Heart left ventricle (tissue), 16 donors: ENCODE results near the gene EPHA6. TPM values are rescaled to one million over a fixed set of nuclear protein-coding genes. Genes with fewer than 3 reads are reported as not detected.

ENCODE experiments used
- ATAC-seq, 4 donors: fragments of 200-7000 bp; cut with Tn5 transposase; one replicate each; pipeline ENCODE4 v1.9.1; 2020 to 2022; ENCODE audit warnings: moderate library complexity in 4 of 4, mild to moderate bottlenecking in 3 of 4, moderate number of reproducible peaks in 1 of 4
- DNase-seq, 5 donors: peaks; one replicate each; pipeline ENCODE4 v3.0.0-alpha.2; 2020
- H3K27ac ChIP-seq, 12 donors: fragments of 200-600 bp; sonication (generic) in 4 of 12; one replicate each; pipeline versions ENCODE4 v1.5.0 to v1.8.0; 2016 to 2022; ENCODE audit warnings: mild to moderate bottlenecking in 2 of 12
- H3K27me3 ChIP-seq, 9 donors: fragments of 200-600 bp; sonication (generic) in 2 of 9; one replicate each; pipeline versions ENCODE4 v1.5.1 to v1.8.0; 2016 to 2022; ENCODE audit warnings: mild to moderate bottlenecking in 3 of 9
- H3K36me3 ChIP-seq, 9 donors: fragments of 200-600 bp; sonication (generic) in 2 of 9; one replicate each; pipeline versions ENCODE4 v1.5.0 to v1.8.0; 2018 to 2022; ENCODE audit warnings: mild to moderate bottlenecking in 2 of 9
- H3K4me1 ChIP-seq, 12 donors: fragments of 200-600 bp; sonication (generic) in 4 of 12; one replicate each; pipeline versions ENCODE4 v1.5.0 to v1.8.0; 2016 to 2022; ENCODE audit warnings: mild to moderate bottlenecking in 3 of 12
- H3K4me3 ChIP-seq, 12 donors: fragments of 200-600 bp; sonication (generic) in 4 of 12; one replicate each; pipeline versions ENCODE4 v1.5.0 to v1.8.0; 2017 to 2022; ENCODE audit warnings: mild to moderate bottlenecking in 9 of 12, moderate library complexity in 4 of 12
- H3K9me3 ChIP-seq, 12 donors: fragments of 200-600 bp; sonication (generic) in 4 of 12; one replicate each; pipeline versions ENCODE4 v1.5.0 to v1.8.0; 2016 to 2022; ENCODE audit warnings: mild to moderate bottlenecking in 1 of 12
- POLR2A ChIP-seq, 2 donors: fragments of 450-650 bp; IDR thresholded peaks; one replicate each; pipeline ENCODE4 v1.6.1; 2017; ENCODE audit warnings: antibody characterized with exemption in 2 of 2, mild to moderate bottlenecking in 2 of 2, moderate library complexity in 2 of 2
- WGBS, 4 donors: extraction: QIAGEN DNeasy Blood & Tissue Kit in 2 of 4; methylation state at CpG; one replicate each; pipeline versions ENCODE4 v1.1.5 to v1.1.7; 2013 to 2018; 5-methylcytosine and 5-hydroxymethylcytosine counted together
- intact Hi-C, 10 donors: fragments of 100-400 bp; cut with DNase I; formaldehyde crosslinking; loops; one replicate each; pipeline versions ENCODE4 v1.11.1 to v1.14.2; 2022
- polyA plus RNA-seq, 2 donors: library from polyadenylated mRNA; stranded (reverse); fragments of 200-250 nt; gene quantifications; one replicate each; pipeline ENCODE4 v1.2.3, GENCODE V29; 2013
- total RNA-seq, 9 donors: library from RNA; depleted of rRNA in 2 of 9; stranded (reverse); fragments of >200 nt in 2 of 9; fragmentation: NEBNext Ultra II Directional in 3 of 9; extraction: Animal tissue kit (Norgen Biotek cat#: 25700) in 3 of 9; gene quantifications; one replicate each; pipeline versions ENCODE4 v1.1.0 to v1.2.4, GENCODE V29; 2016 to 2023
- TF ChIP-seq, protein P1 (sequence below), 12 donors: fragments of 200-600 bp; sonication (generic) in 4 of 12; IDR thresholded peaks; one replicate each; pipeline versions ENCODE4 v1.5.0 to v1.8.0; 2018 to 2022; ENCODE audit warnings: antibody characterized with exemption in 12 of 12, mild to moderate bottlenecking in 5 of 12
- donor health status: ischemic (EF 13 %, LVEDD 7.1; RV severe dilation, severe dysfunction).
- donor health status: healthy with polysubstance abuse.
- donor health status: DM: no; HTN: yes; CAD: no.
- donor health status: DM: no; HTN: no; CAD: no.
- donor health status: ischemic (EF 25% LVEDD 6.9; RV normal size, moderate dysfunction).
- donor health status: ischemic (EF 25% LVEDD 5.7; RV mildly dilated, moderate dysfunction).
- donor health status: healthy.
- donor health status: DM: yes; HTN: yes; CAD: no.
- donor health status: ischemic (EF 35%, LVEDD 5.7; RV mildly dilated, moderate dysfunction).
- donor health status: nonischemic (EF 11% LVEDD 7.7; RV severe dilation, severe dysfunction).
- donor health status: DM: yes; HTN: yes; CAD: no.
- donor health status: PGD.
- donor health status: ischemic (EF 29% LVEDD 5.4; RV normal size, mild dysfunction).
- donor health status: nonischemic (EF 23%, LVEDD 6.1; RV moderate dilation, normal function).

The EPHA6 gene
- total and polyA plus RNA-seq, 11 donors: 0.28 to 1.2 (median 0.42) TPM; not detected in 6

GRCh38 chr3:97076673-97077072 is 262.3 kb downstream of the EPHA6 start:
- peaks cover 0 to 3% (median 0%) of the 10 kb centered on the region in 12 donors for H3K9me3 ChIP-seq
- no peak for TF ChIP-seq POLR2A (IDR thresholded peaks at IDR 0.05)
- TF ChIP-seq, protein P1, sequence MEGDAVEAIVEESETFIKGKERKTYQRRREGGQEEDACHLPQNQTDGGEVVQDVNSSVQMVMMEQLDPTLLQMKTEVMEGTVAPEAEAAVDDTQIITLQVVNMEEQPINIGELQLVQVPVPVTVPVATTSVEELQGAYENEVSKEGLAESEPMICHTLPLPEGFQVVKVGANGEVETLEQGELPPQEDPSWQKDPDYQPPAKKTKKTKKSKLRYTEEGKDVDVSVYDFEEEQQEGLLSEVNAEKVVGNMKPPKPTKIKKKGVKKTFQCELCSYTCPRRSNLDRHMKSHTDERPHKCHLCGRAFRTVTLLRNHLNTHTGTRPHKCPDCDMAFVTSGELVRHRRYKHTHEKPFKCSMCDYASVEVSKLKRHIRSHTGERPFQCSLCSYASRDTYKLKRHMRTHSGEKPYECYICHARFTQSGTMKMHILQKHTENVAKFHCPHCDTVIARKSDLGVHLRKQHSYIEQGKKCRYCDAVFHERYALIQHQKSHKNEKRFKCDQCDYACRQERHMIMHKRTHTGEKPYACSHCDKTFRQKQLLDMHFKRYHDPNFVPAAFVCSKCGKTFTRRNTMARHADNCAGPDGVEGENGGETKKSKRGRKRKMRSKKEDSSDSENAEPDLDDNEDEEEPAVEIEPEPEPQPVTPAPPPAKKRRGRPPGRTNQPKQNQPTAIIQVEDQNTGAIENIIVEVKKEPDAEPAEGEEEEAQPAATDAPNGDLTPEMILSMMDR (IDR thresholded peaks at IDR 0.05): no peak
- H3K4me3 ChIP-seq: no peak overlapping the region
- WGBS, 4 donors: 13 to 26% (median 23%) methylated on average over 2 of the region's 2 CpGs
- DNase-seq (no peak), ATAC-seq (no peak)
- no peak overlapping the region for H3K27ac ChIP-seq
- H3K27me3 ChIP-seq: no peaks in the 10 kb centered on the region
- intact Hi-C loops: no loop called here
- no peaks in the 10 kb centered on the region for H3K4me1 ChIP-seq
- H3K36me3 ChIP-seq: no peaks in the 10 kb centered on the region

DNA sequence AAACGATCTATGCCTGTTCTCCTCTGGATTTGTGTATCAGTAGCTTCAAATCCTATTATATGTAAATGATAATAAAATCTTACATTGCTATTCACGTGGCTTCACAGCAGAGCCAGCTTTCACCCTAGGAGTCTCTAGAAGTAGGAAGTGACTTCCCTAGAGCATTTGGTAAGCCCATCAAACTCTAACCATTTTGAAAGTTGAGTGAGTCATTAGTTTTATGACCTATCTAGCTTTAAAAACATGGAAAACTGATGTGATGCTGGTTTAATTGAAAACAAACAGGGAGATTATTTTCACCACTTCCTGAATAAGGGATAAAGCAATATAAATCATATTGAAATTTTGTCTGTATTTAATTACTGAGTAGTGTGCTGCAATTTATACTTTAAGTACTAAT is 275.2 kb downstream of the EPHA6 start:
- WGBS, 4 donors: 52 to 56% (median 53%) methylated on average over 2 of the region's 2 CpGs
- Histone ChIP-seq H3K4me1 (no peaks in the 10 kb centered on the region), H3K36me3 (no peaks in the 10 kb centered on the region), H3K4me3 (no peak overlapping the region), H3K9me3 (no peaks in the 10 kb centered on the region), H3K27ac (no peak overlapping the region), H3K27me3 (no peaks in the 10 kb centered on the region)
- TF ChIP-seq POLR2A (IDR thresholded peaks at IDR 0.05): no peak
- intact Hi-C loops: loop anchor here in 1 of 10 donors (10.0 kb wide), 1 partner anchor 55 kb away; no protein-coding TSS in a partner anchor
- DNase-seq (no peak), ATAC-seq (no peak)

DNA sequence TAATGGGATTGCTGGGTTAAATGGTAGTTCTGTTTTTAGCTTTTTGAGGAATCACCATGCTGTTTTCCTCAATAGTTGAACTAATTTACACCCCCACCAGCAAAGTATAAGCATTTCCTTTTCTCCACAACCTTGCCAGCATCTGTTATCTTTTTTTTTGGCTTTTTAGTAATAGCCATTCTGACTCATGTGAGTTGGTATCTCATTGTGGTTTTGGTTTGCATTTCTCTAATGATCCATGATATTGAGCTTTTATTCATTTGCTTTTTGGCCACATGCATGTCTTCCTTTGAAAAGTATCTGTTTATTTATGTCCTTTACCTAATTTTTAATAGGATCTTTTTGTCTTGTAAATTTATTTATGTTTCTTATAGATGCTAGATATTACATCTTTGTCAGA is 288.2 kb downstream of the EPHA6 start:
- H3K36me3 ChIP-seq: no peaks in the 10 kb centered on the region
- intact Hi-C loops: no loop called here
- no peak overlapping the region for H3K4me3 ChIP-seq
- H3K9me3 ChIP-seq: peaks cover 0 to 8% (median 0%) of the 10 kb centered on the region in 12 donors
- DNase-seq (no peak), ATAC-seq (no peak)
- H3K27me3 ChIP-seq: no peaks in the 10 kb centered on the region
- TF ChIP-seq, protein P1 (IDR thresholded peaks at IDR 0.05): no peak
- TF ChIP-seq POLR2A (IDR thresholded peaks at IDR 0.05): no peak
- no peaks in the 10 kb centered on the region for H3K4me1 ChIP-seq
- no peak overlapping the region for H3K27ac ChIP-seq

GRCh38 chr3:97105989-97106651 is 291.7 kb downstream of the EPHA6 start:
- intact Hi-C loops: no loop called here
- no peak for TF ChIP-seq POLR2A (IDR thresholded peaks at IDR 0.05)
- TF ChIP-seq, protein P1 (IDR thresholded peaks at IDR 0.05): no peak
- no peaks in the 10 kb centered on the region for H3K36me3 ChIP-seq
- no peaks in the 10 kb centered on the region for H3K4me1 ChIP-seq
- DNase-seq (no peak), ATAC-seq (no peak)
- no peak overlapping the region for H3K4me3 ChIP-seq
- H3K9me3 ChIP-seq: peaks cover 0 to 4% (median 0%) of the 10 kb centered on the region in 12 donors
- no peak overlapping the region for H3K27ac ChIP-seq
- WGBS, 4 donors: 38 to 49% (median 45%) methylated on average over 4 of the region's 4 CpGs
- no peaks in the 10 kb centered on the region for H3K27me3 ChIP-seq

- H3K27ac ChIP-seq: no peak overlapping the region
- H3K9me3 ChIP-seq: peaks cover 0 to 4% (median 0%) of the 10 kb centered on the region in 12 donors
- H3K27me3 ChIP-seq: no peaks in the 10 kb centered on the region
- no peaks in the 10 kb centered on the region for H3K36me3 ChIP-seq
- ATAC-seq: no peak
- WGBS, 4 donors: 67 to 83% (median 77%) methylated on average over 4 of the region's 4 CpGs
- intact Hi-C loops: no loop called here
- no peaks in the 10 kb centered on the region for H3K4me1 ChIP-seq
- TF ChIP-seq POLR2A (IDR thresholded peaks at IDR 0.05): no peak
- TF ChIP-seq, protein P1 (IDR thresholded peaks at IDR 0.05): no peak
- no peak for DNase-seq
- H3K4me3 ChIP-seq: no peak overlapping the region
Measured at GRCh38 chr3:97106652-97106989, 292.2 kb downstream of the EPHA6 start.
